ENCODE data around the gene DHX16. TPM values are rescaled to one million over a fixed set of nuclear protein-coding genes. Genes with fewer than 3 reads are reported as not detected.

DHX16 gene
- total and polyA plus RNA-seq, 2 of the 8 experiments (the other 6 are each of a cell fraction or from before 2014, with no cell fraction given) = 27.4 to 44.4 TPM

DNA sequence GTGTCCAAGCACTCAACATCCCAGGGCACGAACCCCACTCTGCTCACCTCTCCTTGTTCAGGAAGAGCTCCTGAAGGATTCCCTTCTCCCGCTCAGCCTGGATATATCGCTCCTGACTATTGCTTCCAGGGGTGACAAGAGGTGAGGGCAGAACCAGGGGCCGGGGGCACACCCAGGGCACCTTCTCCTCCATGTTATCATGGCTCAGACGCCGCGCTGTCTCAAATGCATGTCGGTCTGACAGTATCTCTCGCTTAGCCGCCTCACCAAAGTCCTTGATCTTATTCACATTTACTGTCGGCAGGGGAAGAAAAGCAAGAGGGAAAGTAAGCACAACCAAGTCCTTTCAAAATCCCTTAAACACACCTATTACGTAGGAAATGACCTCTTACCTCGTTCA is 68.8 kb downstream of the DHX16 start (continued):
- no peak for TF ChIP-seq BCL11A (IDR thresholded peaks at IDR 0.05; ENCODE audit: low read depth in 2 of 2, low read length in 2 of 2)

Other genes starting within 250 kb of the DHX16 start
- gene HLA-E, start 183.5 kb downstream of the DHX16 start, total RNA-seq (2021; fragmentation: NEBNext Ultra II Directional; extraction: Animal tissue kit (Norgen Biotek cat#: 25700)) = 24.4 and 28.0 TPM in 2 replicates
- 20.2 and 26.1 TPM in 2 replicates for gene HLA-E, start 183.5 kb downstream of the DHX16 start, polyA plus RNA-seq (2011; rRNA removed)
- 67.8 and 75.4 TPM in 2 replicates for gene GNL1, start 116.5 kb downstream of the DHX16 start, total RNA-seq (2021; fragmentation: NEBNext Ultra II Directional; extraction: Animal tissue kit (Norgen Biotek cat#: 25700))
- gene GNL1, start 116.5 kb downstream of the DHX16 start, polyA plus RNA-seq (2011; rRNA removed) = 42.4 and 52.9 TPM in 2 replicates
- gene PRR3, start 115.7 kb downstream of the DHX16 start, total RNA-seq (2021; fragmentation: NEBNext Ultra II Directional; extraction: Animal tissue kit (Norgen Biotek cat#: 25700)) = 10.5 and 11.6 TPM in 2 replicates
- gene PRR3, start 115.7 kb downstream of the DHX16 start, polyA plus RNA-seq (2011; rRNA removed) = 24.2 and 24.3 TPM in 2 replicates
- 119 and 123 TPM in 2 replicates for gene ABCF1, start 101.6 kb downstream of the DHX16 start, total RNA-seq (2021; fragmentation: NEBNext Ultra II Directional; extraction: Animal tissue kit (Norgen Biotek cat#: 25700))
- 48.8 and 59.5 TPM in 2 replicates for gene ABCF1, start 101.6 kb downstream of the DHX16 start, polyA plus RNA-seq (2011; rRNA removed)
- 78.9 and 89.1 TPM in 2 replicates for gene PPP1R10, start 55.8 kb downstream of the DHX16 start, total RNA-seq (2021; fragmentation: NEBNext Ultra II Directional; extraction: Animal tissue kit (Norgen Biotek cat#: 25700))
- 23.9 and 25.3 TPM in 2 replicates for gene PPP1R10, start 55.8 kb downstream of the DHX16 start, polyA plus RNA-seq (2011; rRNA removed)
- gene MRPS18B, start 55.2 kb downstream of the DHX16 start, total RNA-seq (2021; fragmentation: NEBNext Ultra II Directional; extraction: Animal tissue kit (Norgen Biotek cat#: 25700)) = 57.8 and 60.7 TPM in 2 replicates
- 75.8 and 83.3 TPM in 2 replicates for gene MRPS18B, start 55.2 kb downstream of the DHX16 start, polyA plus RNA-seq (2011; rRNA removed)
- gene ATAT1, start 46.1 kb downstream of the DHX16 start, total RNA-seq (2021; fragmentation: NEBNext Ultra II Directional; extraction: Animal tissue kit (Norgen Biotek cat#: 25700)) = 14.6 and 15.9 TPM in 2 replicates
- gene ATAT1, start 46.1 kb downstream of the DHX16 start, polyA plus RNA-seq (2011; rRNA removed) = 14.4 and 18.3 TPM in 2 replicates
- 18.2 and 20.8 TPM in 2 replicates for gene C6orf136, start 25.9 kb downstream of the DHX16 start, total RNA-seq (2021; fragmentation: NEBNext Ultra II Directional; extraction: Animal tissue kit (Norgen Biotek cat#: 25700))
- gene C6orf136, start 25.9 kb downstream of the DHX16 start, polyA plus RNA-seq (2011; rRNA removed) = 23.1 and 30.4 TPM in 2 replicates
- gene PPP1R18, start 13.6 kb upstream of the DHX16 start, total RNA-seq (2021; fragmentation: NEBNext Ultra II Directional; extraction: Animal tissue kit (Norgen Biotek cat#: 25700)) = 23.6 and 25.1 TPM in 2 replicates
- gene PPP1R18, start 13.6 kb upstream of the DHX16 start, polyA plus RNA-seq (2011; rRNA removed) = 29.1 and 33.2 TPM in 2 replicates
- 27.3 and 28.0 TPM in 2 replicates for gene NRM, start 18.0 kb upstream of the DHX16 start, total RNA-seq (2021; fragmentation: NEBNext Ultra II Directional; extraction: Animal tissue kit (Norgen Biotek cat#: 25700))
- 50.4 and 55.4 TPM in 2 replicates for gene NRM, start 18.0 kb upstream of the DHX16 start, polyA plus RNA-seq (2011; rRNA removed)
- gene MDC1, start 44.3 kb upstream of the DHX16 start, total RNA-seq (2021; fragmentation: NEBNext Ultra II Directional; extraction: Animal tissue kit (Norgen Biotek cat#: 25700)) = 68.0 and 81.1 TPM in 2 replicates
- gene MDC1, start 44.3 kb upstream of the DHX16 start, polyA plus RNA-seq (2011; rRNA removed) = 29.9 and 40.9 TPM in 2 replicates
- 1,880 and 1,905 TPM in 2 replicates for gene TUBB, start 47.3 kb upstream of the DHX16 start, total RNA-seq (2021; fragmentation: NEBNext Ultra II Directional; extraction: Animal tissue kit (Norgen Biotek cat#: 25700))
- gene TUBB, start 47.3 kb upstream of the DHX16 start, polyA plus RNA-seq (2011; rRNA removed) = 2,449 and 3,022 TPM in 2 replicates
- gene FLOT1, start 69.7 kb upstream of the DHX16 start, total RNA-seq (2021; fragmentation: NEBNext Ultra II Directional; extraction: Animal tissue kit (Norgen Biotek cat#: 25700)) = 85.4 and 87.5 TPM in 2 replicates
- 88.1 and 103 TPM in 2 replicates for gene FLOT1, start 69.7 kb upstream of the DHX16 start, polyA plus RNA-seq (2011; rRNA removed)
- 26.2 and 26.5 TPM in 2 replicates for gene IER3, start 71.5 kb upstream of the DHX16 start, total RNA-seq (2021; fragmentation: NEBNext Ultra II Directional; extraction: Animal tissue kit (Norgen Biotek cat#: 25700))
- 11.9 and 13.4 TPM in 2 replicates for gene IER3, start 71.5 kb upstream of the DHX16 start, polyA plus RNA-seq (2011; rRNA removed)
- gene DDR1, start 211.5 kb upstream of the DHX16 start, total RNA-seq (2021; fragmentation: NEBNext Ultra II Directional; extraction: Animal tissue kit (Norgen Biotek cat#: 25700)) = 181 and 182 TPM in 2 replicates
- gene DDR1, start 211.5 kb upstream of the DHX16 start, polyA plus RNA-seq (2011; rRNA removed) = 99.4 and 134 TPM in 2 replicates
- 49.5 and 53.4 TPM in 2 replicates for gene GTF2H4, start 235.2 kb upstream of the DHX16 start, total RNA-seq (2021; fragmentation: NEBNext Ultra II Directional; extraction: Animal tissue kit (Norgen Biotek cat#: 25700))
- 42.3 and 46.2 TPM in 2 replicates for gene GTF2H4, start 235.2 kb upstream of the DHX16 start, polyA plus RNA-seq (2011; rRNA removed)
- 41.2 and 47.7 TPM in 2 replicates for gene VARS2, start 241.2 kb upstream of the DHX16 start, total RNA-seq (2021; fragmentation: NEBNext Ultra II Directional; extraction: Animal tissue kit (Norgen Biotek cat#: 25700))
- 26.8 and 34.8 TPM in 2 replicates for gene VARS2, start 241.2 kb upstream of the DHX16 start, polyA plus RNA-seq (2011; rRNA removed)

All from H1 (cell line).